HG03469 (cell line): Measurements from ENCODE around the gene CHCHD6.

Experiments used
- ATAC-seq: cut with Tn5 transposase; IDR thresholded peaks from one replicate; pipeline ENCODE4 v1.9.1; 2021; ENCODE audit warnings: mild to moderate bottlenecking, moderate library complexity, moderate number of reproducible peaks; ENCODE audit not compliant: unreplicated experiment

Gene CHCHD6

GRCh38 chr3:126986001-126986400 is 282.0 kb downstream of the CHCHD6 start:
- no peak for ATAC-seq

- ATAC-seq, result no peak
Observed at GRCh38 chr3:126987129-126987528, 283.1 kb downstream of the CHCHD6 start.

- ATAC-seq, result no peak
Observed at GRCh38 chr3:126987596-126987995, 283.6 kb downstream of the CHCHD6 start.

- no peak for ATAC-seq
Observed at GRCh38 chr3:126988451-126989021, 284.5 kb downstream of the CHCHD6 start.

GRCh38 chr3:126989316-126990023 is 285.4 kb downstream of the CHCHD6 start:
- ATAC-seq, result no peak

- no peak for ATAC-seq
Observed at GRCh38 chr3:126990024-126990700, 286.1 kb downstream of the CHCHD6 start.

- no peak for ATAC-seq
Observed at GRCh38 chr3:126990890-126991289, 286.9 kb downstream of the CHCHD6 start.

GRCh38 chr3:126991366-126992200 is 287.5 kb downstream of the CHCHD6 start:
- ATAC-seq, result no peak

- ATAC-seq, result no peak
Observed at GRCh38 chr3:126992216-126992615, 288.2 kb downstream of the CHCHD6 start.

GRCh38 chr3:126992776-126993175 is 288.7 kb downstream of the CHCHD6 start:
- ATAC-seq, result no peak

GRCh38 chr3:126993436-126993835 is 289.4 kb downstream of the CHCHD6 start:
- no peak for ATAC-seq

- no peak for ATAC-seq
Observed at GRCh38 chr3:126994661-126995245, 290.7 kb downstream of the CHCHD6 start.

- ATAC-seq, result no peak
Observed at GRCh38 chr3:126995254-126995780, 291.3 kb downstream of the CHCHD6 start.

- ATAC-seq, result no peak
Observed at GRCh38 chr3:126995926-126996512, 292.0 kb downstream of the CHCHD6 start.

- no peak for ATAC-seq
Observed at GRCh38 chr3:126996905-126997304, 292.9 kb downstream of the CHCHD6 start.

- no peak for ATAC-seq
Observed at GRCh38 chr3:126997455-126998038, 293.5 kb downstream of the CHCHD6 start.

- ATAC-seq, result no peak
Observed at GRCh38 chr3:126998320-126998719, 294.3 kb downstream of the CHCHD6 start.

GRCh38 chr3:126998728-126999127 is 294.7 kb downstream of the CHCHD6 start:
- no peak for ATAC-seq

GRCh38 chr3:126999383-126999782 is 295.3 kb downstream of the CHCHD6 start:
- no peak for ATAC-seq

- no peak for ATAC-seq
Observed at GRCh38 chr3:127000119-127000518, 296.1 kb downstream of the CHCHD6 start.
